ENCODE results near the gene NXPH4. TPM values are rescaled to one million over a fixed set of nuclear protein-coding genes. Genes with fewer than 3 reads are reported as not detected.

NXPH4 gene
- total and polyA plus RNA-seq, 10 of the 15 experiments (the other 5 are each of a cell fraction or from before 2014, with no cell fraction given) = 0.03 to 0.26 TPM; not detected in 8

DNA sequence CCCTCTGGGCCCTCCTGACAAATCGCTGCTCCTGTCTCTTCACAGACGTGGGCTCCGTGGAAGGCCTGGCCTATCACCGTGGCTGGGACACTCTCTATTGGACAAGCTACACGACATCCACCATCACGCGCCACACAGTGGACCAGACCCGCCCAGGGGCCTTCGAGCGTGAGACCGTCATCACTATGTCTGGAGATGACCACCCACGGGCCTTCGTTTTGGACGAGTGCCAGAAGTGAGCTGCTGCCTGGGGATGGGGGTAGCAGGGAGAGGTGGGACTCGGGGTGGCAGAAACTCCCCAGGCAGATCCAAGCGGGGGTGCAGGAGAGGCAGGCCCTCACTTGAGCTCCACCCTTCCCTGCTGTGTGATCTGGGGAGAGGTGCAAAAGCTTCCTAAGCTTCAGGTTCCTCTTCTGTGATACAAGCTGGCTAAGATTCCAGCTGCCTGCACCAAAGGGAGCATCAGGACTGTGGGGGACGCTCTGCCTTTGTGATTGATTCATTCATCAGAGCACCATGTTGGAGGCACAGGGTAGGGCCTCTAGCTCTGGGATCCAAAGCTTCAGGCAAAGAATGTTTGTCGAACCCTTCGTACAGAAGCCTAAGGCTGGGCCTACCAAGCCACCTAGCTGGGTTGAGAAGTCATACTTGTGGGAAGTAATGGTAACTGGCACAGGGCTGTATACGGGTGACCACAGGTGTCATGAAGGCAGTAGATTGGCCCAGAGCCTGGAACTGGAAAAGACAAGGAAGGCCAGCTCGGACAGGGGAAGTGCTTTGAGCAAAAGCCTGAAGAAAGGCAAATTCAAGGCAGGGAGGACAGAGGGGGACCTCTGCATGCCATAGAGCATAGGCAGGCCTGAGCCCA lies 29.1 kb upstream of the NXPH4 start:
- Histone ChIP-seq H4K20me1 (ENCODE audit: control insufficient read depth, insufficient read depth) (no peaks in the 10 kb centered on the region), H3K4me3 (no peak overlapping the region), H3K9ac (ENCODE audit: control insufficient read depth, insufficient read depth, low read length) (no peak overlapping the region), H3K9me3 (replicated peaks; ENCODE audit: control insufficient read depth, insufficient read depth, low read length) (no peaks in the 10 kb centered on the region), H3K4me1 (ENCODE audit: control insufficient read depth, insufficient read depth, low read length) (no peaks in the 10 kb centered on the region), H3K27ac (ENCODE audit: control insufficient read depth, insufficient read depth) (no peak overlapping the region), H3K27me3 (replicated peaks in 1 of 2; ENCODE audit: control insufficient read depth in 2 of 2, insufficient read depth in 2 of 2, low read length in 1 of 2) (no peaks in the 10 kb centered on the region), H3K4me2 (ENCODE audit: control insufficient read depth, insufficient read depth) (no peak overlapping the region), H3K36me3 (ENCODE audit: control insufficient read depth in 2 of 2, insufficient read depth in 2 of 2, low read length in 1 of 2) (no peaks in the 10 kb centered on the region), H2AFZ (ENCODE audit: control insufficient read depth, low read depth, low read length) (no peak overlapping the region), H3K79me2 (ENCODE audit: control insufficient read depth, insufficient read depth, low read length) (no peaks in the 10 kb centered on the region)
- in situ Hi-C loops (cut with MboI) = no loop called here
- 44% methylated on average over 21 of the region's 21 CpGs for WGBS (ENCODE audit: insufficient coverage, insufficient replicate concordance, low lambda C conversion rate, missing lambda C conversion rate)
- no TSS peak for BruUV-seq (replicated peaks)
- intact Hi-C loops (cut with micrococcal nuclease; ENCODE audit: unreplicated experiment) = no loop called here
- FAIRE-seq (no peak), DNase-seq (ENCODE audit: low read depth, low spot score) (no peak), ATAC-seq (no peak)
- ChIA-PET CTCF (interaction anchor here (0.8 to 10.4 kb wide), 9 partner anchors 12 to 157 kb away, joined by 3 to 159 read pairs (median 5); partner anchors contain the start of genes LRP1, SHMT2, STAC3 and STAT6), POLR2A (interaction anchor here (1.3 kb wide), 1 partner anchor 76 kb away, joined by 3 read pairs; the partner anchor contains the start of gene STAT6), SMC1A (ENCODE audit: uncharacterized antibody, unreplicated experiment) (interaction anchor here (0.7 to 1.1 kb wide), 4 partner anchors 13 to 118 kb away, joined by 3 to 4 read pairs (median 3); no protein-coding TSS in a partner anchor), RAD21 (ENCODE audit: unreplicated experiment) (interaction anchor here (0.8 to 1.0 kb wide), 3 partner anchors 26 to 122 kb away, joined by 3 to 4 read pairs (median 3); no protein-coding TSS in a partner anchor)
- no peak for TF ChIP-seq NFXL1 (IDR thresholded peaks at IDR 0.05; ENCODE audit: borderline replicate concordance)
- TF ChIP-seq SUPT20H (IDR thresholded peaks at IDR 0.05; ENCODE audit: borderline replicate concordance, control insufficient read depth, low read depth, low read length) = no peak
- no peak for TF ChIP-seq FOXK2 (IDR thresholded peaks at IDR 0.05)
- TF ChIP-seq, protein P1, sequence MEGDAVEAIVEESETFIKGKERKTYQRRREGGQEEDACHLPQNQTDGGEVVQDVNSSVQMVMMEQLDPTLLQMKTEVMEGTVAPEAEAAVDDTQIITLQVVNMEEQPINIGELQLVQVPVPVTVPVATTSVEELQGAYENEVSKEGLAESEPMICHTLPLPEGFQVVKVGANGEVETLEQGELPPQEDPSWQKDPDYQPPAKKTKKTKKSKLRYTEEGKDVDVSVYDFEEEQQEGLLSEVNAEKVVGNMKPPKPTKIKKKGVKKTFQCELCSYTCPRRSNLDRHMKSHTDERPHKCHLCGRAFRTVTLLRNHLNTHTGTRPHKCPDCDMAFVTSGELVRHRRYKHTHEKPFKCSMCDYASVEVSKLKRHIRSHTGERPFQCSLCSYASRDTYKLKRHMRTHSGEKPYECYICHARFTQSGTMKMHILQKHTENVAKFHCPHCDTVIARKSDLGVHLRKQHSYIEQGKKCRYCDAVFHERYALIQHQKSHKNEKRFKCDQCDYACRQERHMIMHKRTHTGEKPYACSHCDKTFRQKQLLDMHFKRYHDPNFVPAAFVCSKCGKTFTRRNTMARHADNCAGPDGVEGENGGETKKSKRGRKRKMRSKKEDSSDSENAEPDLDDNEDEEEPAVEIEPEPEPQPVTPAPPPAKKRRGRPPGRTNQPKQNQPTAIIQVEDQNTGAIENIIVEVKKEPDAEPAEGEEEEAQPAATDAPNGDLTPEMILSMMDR (IDR thresholded peaks at IDR 0.05 in 2 of 3, conservative IDR thresholded peaks at IDR 0.05 in 1 of 3; ENCODE audit: control insufficient read depth in 2 of 3, extremely low read depth in 1 of 3, insufficient read depth in 1 of 3, low read depth in 3 of 3, low read length in 3 of 3) = no peak
- TF ChIP-seq, protein P2, sequence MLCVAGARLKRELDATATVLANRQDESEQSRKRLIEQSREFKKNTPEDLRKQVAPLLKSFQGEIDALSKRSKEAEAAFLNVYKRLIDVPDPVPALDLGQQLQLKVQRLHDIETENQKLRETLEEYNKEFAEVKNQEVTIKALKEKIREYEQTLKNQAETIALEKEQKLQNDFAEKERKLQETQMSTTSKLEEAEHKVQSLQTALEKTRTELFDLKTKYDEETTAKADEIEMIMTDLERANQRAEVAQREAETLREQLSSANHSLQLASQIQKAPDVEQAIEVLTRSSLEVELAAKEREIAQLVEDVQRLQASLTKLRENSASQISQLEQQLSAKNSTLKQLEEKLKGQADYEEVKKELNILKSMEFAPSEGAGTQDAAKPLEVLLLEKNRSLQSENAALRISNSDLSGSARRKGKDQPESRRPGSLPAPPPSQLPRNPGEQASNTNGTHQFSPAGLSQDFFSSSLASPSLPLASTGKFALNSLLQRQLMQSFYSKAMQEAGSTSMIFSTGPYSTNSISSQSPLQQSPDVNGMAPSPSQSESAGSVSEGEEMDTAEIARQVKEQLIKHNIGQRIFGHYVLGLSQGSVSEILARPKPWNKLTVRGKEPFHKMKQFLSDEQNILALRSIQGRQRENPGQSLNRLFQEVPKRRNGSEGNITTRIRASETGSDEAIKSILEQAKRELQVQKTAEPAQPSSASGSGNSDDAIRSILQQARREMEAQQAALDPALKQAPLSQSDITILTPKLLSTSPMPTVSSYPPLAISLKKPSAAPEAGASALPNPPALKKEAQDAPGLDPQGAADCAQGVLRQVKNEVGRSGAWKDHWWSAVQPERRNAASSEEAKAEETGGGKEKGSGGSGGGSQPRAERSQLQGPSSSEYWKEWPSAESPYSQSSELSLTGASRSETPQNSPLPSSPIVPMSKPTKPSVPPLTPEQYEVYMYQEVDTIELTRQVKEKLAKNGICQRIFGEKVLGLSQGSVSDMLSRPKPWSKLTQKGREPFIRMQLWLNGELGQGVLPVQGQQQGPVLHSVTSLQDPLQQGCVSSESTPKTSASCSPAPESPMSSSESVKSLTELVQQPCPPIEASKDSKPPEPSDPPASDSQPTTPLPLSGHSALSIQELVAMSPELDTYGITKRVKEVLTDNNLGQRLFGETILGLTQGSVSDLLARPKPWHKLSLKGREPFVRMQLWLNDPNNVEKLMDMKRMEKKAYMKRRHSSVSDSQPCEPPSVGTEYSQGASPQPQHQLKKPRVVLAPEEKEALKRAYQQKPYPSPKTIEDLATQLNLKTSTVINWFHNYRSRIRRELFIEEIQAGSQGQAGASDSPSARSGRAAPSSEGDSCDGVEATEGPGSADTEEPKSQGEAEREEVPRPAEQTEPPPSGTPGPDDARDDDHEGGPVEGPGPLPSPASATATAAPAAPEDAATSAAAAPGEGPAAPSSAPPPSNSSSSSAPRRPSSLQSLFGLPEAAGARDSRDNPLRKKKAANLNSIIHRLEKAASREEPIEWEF (IDR thresholded peaks at IDR 0.05; ENCODE audit: insufficient replicate concordance, low read depth, low read length) = no peak
- TF ChIP-seq POLR2AphosphoS2 (IDR thresholded peaks at IDR 0.05; ENCODE audit: low read depth, low read length) = no peak
- no peak for TF ChIP-seq SMC3 (IDR thresholded peaks at IDR 0.05; ENCODE audit: borderline replicate concordance, low read length)
- no peak for TF ChIP-seq SPI1 (IDR thresholded peaks at IDR 0.05; ENCODE audit: borderline replicate concordance, insufficient read depth, low read depth, low read length)
- no peak for TF ChIP-seq RELA (IDR thresholded peaks at IDR 0.05; ENCODE audit: borderline replicate concordance, partially characterized antibody)
- TF ChIP-seq JUND (IDR thresholded peaks at IDR 0.05; ENCODE audit: low read depth, low read length) = no peak
- no peak for TF ChIP-seq RFX5 (IDR thresholded peaks at IDR 0.05; ENCODE audit: low read depth, low read length)
- TF ChIP-seq CHD4 (IDR thresholded peaks at IDR 0.05) = no peak
- no peak for TF ChIP-seq RCOR1 (conservative IDR thresholded peaks at IDR 0.05; ENCODE audit: low read depth, low read length)
